GM12892 (cell line): ENCODE data around the gene XPO6.

Experiments used
- POLR2A ChIP-seq: IDR thresholded peaks from 2 replicates; pipeline ENCODE4 v1.6.1; 2011; ENCODE audit warnings: low read depth, low read length, control low read depth
- POLR2AphosphoS5 ChIP-seq: IDR thresholded peaks from 2 replicates; pipeline ENCODE4 v1.6.1; 2011; ENCODE audit warnings: low read depth, low read length, control low read depth
- TAF1 ChIP-seq: IDR thresholded peaks from 2 replicates; pipeline ENCODE4 v1.6.1; 2011; ENCODE audit warnings: low read depth, mild to moderate bottlenecking, control low read depth, low read length, borderline replicate concordance

DNA sequence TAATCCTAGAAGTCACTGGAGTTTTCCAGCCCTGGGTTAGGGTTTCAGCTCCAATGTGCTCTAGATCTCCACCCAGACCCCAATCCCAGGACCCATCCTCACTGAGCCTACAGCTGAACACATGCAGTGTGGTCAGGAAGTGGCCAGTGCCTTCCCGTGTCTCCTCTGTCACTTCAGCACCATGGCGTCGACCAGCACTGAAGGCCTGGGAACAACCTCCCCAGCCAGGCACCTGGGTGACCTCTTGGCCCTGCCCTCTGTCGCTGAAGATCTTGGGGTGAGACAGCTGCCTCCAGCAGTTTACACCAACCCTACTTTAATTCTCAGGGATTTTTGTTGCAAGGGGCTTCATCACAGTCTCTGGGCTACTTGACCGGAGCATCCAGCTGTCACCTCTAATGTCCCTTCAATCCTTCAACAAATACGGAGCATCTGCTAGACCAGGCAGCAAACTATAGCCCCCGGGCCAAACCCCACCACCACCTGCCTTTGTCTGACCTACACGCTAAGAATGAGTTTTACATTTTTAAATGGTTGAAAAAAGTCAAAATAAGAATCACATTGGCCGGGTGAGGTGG, 130.3 kb downstream of the XPO6 start:
- TF ChIP-seq POLR2AphosphoS5 (no peak), TAF1 (no peak), POLR2A (no peak)
